ENCODE data around the gene SPINT3.

- no peak for TF ChIP-seq CTCF (IDR thresholded peaks at IDR 0.05)
- no peak for TF ChIP-seq POLR2AphosphoS5 (IDR thresholded peaks at IDR 0.05; ENCODE audit: low read depth, low read length)
Measured at GRCh38 chr20:45500022-45500421, 15.4 kb downstream of the SPINT3 start.
